Esophagus squamous epithelium (tissue), 5 donors: Measurements from ENCODE around the gene SNTN. TPM values are rescaled to one million over a fixed set of nuclear protein-coding genes. Genes with fewer than 3 reads are reported as not detected.

Source experiments
- DNase-seq: peaks from one replicate; lab custom pipeline; 2025; lab: John Stamatoyannopoulos, UW
- H3K27ac ChIP-seq, 4 donors: fragments of 200-600 bp; sonication (generic); one replicate each; pipeline ENCODE4 v1.5.1; 2016 to 2019; ENCODE audit warnings: mild to moderate bottlenecking in 1 of 4
- H3K27me3 ChIP-seq, 4 donors: fragments of 200-600 bp; sonication (generic); 1 replicate in 3 of 4; 2 replicates in 1 of 4; pipeline versions ENCODE4 v1.5.1 to v1.6.0; 2017 to 2021; ENCODE audit warnings: antibody characterized with exemption in 1 of 4
- H3K36me3 ChIP-seq, 3 donors: fragments of 200-600 bp; sonication (generic); one replicate each; pipeline ENCODE4 v1.5.1; 2016 to 2019
- H3K4me1 ChIP-seq, 3 donors: fragments of 200-600 bp; sonication (generic); one replicate each; pipeline ENCODE4 v1.5.1; 2017 to 2019
- H3K4me3 ChIP-seq, 4 donors: fragments of 200-600 bp; sonication (generic); 1 replicate in 3 of 4; 2 replicates in 1 of 4; pipeline ENCODE4 v1.5.1; 2016 to 2019; ENCODE audit warnings: mild to moderate bottlenecking in 2 of 4, moderate library complexity in 1 of 4
- H3K9me3 ChIP-seq, 3 donors: fragments of 200-600 bp; sonication (generic); one replicate each; pipeline ENCODE4 v1.5.1; 2016 to 2019
- POLR2A ChIP-seq, 4 donors: fragments of 450-650 bp; IDR thresholded peaks; one replicate each; pipeline ENCODE4 v1.6.1; 2017; ENCODE audit warnings: antibody characterized with exemption in 4 of 4, mild to moderate bottlenecking in 4 of 4, moderate library complexity in 3 of 4
- WGBS, 2 donors: methylation state at CpG; one replicate each; pipeline ENCODE4 v1.1.5; 2018; 5-methylcytosine and 5-hydroxymethylcytosine counted together
- intact Hi-C: fragments of 100-400 bp; cut with DNase I; formaldehyde crosslinking; loops from one replicate; pipeline ENCODE4 v1.15.0; 2022
- total RNA-seq, 4 donors: library from RNA; depleted of rRNA; stranded (reverse); fragments of >200 nt; gene quantifications; one replicate each; pipeline ENCODE4 v1.1.0, GENCODE V29; 2016
- TF ChIP-seq, protein P1 (sequence below), 6 experiments: fragments of 450-650 bp in 4 of 6; fragments of 200-600 bp in 2 of 6; sonication (generic) in 2 of 6; IDR thresholded peaks; one replicate each; pipeline ENCODE4 v1.5.1; 2016 to 2019; ENCODE audit warnings: antibody characterized with exemption in 6 of 6, mild to moderate bottlenecking in 4 of 6, moderate library complexity in 4 of 6
- donor health status: DM: yes; HTN: yes; CAD: no.

SNTN gene
- total RNA-seq: not detected

DNA sequence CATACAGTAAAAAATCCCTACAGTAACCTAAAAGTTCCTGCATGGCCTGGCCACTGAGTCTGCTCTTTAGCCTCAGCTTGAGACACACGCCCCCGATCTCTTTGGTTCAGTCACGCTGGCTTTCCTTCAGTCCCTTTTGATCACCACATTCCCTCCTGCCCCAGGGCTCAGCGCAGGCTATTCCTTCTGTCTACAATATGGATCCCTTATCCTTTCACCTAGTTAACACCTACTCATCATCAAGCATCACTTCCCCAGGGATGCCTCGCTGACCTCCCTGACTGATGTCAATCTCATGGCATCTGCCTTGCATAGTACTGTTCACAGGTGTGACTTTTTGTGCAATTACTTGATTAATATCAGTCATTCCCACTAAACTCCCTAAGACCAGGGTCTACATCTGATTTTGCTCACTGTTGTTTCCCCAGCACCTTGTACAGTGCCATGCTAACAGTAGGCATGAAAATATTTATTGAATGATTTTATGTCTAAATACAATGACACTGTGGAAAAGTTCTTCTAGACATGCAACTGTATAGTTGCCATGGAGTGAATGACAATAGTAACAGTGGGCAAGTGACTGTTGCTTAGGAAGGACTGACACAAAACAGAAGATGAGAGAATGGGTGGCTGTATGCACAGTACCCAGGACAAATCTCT is at the start of gene SNTN:
Gene SNTN, plus strand, starts transcription at position 610 of the 660 bp plus-strand sequence. Its CDS starts 13 bp downstream, at position 623.
- no peaks in the 10 kb centered on the region for H3K27me3 ChIP-seq
- H3K9me3 ChIP-seq: no peaks in the 10 kb centered on the region
- no peak within 1 kb of the TSS for H3K4me3 ChIP-seq
- H3K27ac ChIP-seq: no peak within 1 kb of the TSS
- no peaks in the 10 kb centered on the region for H3K36me3 ChIP-seq
- WGBS, 2 donors: 61 to 71% methylated on average over 5 of the region's 5 CpGs
- no peaks in the 10 kb centered on the region for H3K4me1 ChIP-seq
- no peak for DNase-seq
- no peak for TF ChIP-seq POLR2A (IDR thresholded peaks at IDR 0.05)
- intact Hi-C loops: no loop called here

DNA sequence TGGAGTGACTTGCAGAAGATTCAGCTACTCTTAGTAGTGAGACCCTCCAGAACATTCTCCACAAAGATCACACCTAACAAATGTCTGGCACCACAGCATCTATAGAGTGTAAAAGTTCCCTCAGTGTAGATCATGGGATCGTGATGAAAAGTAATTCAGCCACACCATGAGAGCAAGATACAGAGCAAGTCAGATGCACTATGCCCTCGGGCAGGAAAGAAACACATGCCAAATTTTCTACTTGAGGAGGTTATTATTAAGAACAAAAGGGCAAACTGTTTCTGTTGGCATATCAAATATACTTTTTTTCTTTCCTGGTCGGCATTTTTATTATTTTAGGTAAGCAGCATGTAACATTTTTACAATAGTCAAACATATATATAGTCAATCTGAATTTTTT is 44.8 kb upstream of the SNTN start:
- 28 to 38% methylated on average over 3 of the region's 3 CpGs for WGBS, 2 donors
- Histone ChIP-seq H3K4me1 (no peaks in the 10 kb centered on the region), H3K36me3 (no peaks in the 10 kb centered on the region), H3K27me3 (no peaks in the 10 kb centered on the region), H3K9me3 (no peaks in the 10 kb centered on the region), H3K27ac (no peak overlapping the region), H3K4me3 (no peak overlapping the region)
- no peak for TF ChIP-seq POLR2A (IDR thresholded peaks at IDR 0.05)
- TF ChIP-seq, protein P1, sequence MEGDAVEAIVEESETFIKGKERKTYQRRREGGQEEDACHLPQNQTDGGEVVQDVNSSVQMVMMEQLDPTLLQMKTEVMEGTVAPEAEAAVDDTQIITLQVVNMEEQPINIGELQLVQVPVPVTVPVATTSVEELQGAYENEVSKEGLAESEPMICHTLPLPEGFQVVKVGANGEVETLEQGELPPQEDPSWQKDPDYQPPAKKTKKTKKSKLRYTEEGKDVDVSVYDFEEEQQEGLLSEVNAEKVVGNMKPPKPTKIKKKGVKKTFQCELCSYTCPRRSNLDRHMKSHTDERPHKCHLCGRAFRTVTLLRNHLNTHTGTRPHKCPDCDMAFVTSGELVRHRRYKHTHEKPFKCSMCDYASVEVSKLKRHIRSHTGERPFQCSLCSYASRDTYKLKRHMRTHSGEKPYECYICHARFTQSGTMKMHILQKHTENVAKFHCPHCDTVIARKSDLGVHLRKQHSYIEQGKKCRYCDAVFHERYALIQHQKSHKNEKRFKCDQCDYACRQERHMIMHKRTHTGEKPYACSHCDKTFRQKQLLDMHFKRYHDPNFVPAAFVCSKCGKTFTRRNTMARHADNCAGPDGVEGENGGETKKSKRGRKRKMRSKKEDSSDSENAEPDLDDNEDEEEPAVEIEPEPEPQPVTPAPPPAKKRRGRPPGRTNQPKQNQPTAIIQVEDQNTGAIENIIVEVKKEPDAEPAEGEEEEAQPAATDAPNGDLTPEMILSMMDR (IDR thresholded peaks at IDR 0.05): no peak
- no peak for DNase-seq
- intact Hi-C loops: no loop called here

DNA sequence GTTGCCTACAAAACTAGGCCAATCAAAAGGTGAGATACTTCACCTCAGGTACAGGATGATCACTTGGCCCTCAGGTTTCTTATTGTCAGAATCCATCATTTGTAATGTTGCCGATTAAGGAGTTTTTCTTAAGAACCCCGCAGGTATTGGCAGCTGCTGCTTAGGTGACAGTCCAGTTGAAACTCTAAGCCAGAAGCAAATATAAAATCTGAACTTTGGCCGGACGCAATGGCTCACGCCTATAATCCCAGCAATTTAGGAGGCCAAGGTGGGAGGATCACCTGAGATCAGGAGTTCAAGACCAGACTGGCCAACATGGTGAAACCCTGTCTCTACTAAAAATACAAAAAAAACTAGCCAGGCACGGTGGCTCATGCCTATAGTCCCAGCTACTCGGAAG is 43.1 kb upstream of the SNTN start:
- Histone ChIP-seq H3K4me3 (no peak overlapping the region), H3K9me3 (no peaks in the 10 kb centered on the region), H3K36me3 (no peaks in the 10 kb centered on the region), H3K4me1 (no peaks in the 10 kb centered on the region), H3K27ac (no peak overlapping the region), H3K27me3 (no peaks in the 10 kb centered on the region)
- 79 to 81% methylated on average over 7 of the region's 7 CpGs for WGBS, 2 donors
- TF ChIP-seq POLR2A (IDR thresholded peaks at IDR 0.05): no peak
- TF ChIP-seq, protein P1 (IDR thresholded peaks at IDR 0.05): no peak
- intact Hi-C loops: no loop called here
- DNase-seq: no peak

DNA sequence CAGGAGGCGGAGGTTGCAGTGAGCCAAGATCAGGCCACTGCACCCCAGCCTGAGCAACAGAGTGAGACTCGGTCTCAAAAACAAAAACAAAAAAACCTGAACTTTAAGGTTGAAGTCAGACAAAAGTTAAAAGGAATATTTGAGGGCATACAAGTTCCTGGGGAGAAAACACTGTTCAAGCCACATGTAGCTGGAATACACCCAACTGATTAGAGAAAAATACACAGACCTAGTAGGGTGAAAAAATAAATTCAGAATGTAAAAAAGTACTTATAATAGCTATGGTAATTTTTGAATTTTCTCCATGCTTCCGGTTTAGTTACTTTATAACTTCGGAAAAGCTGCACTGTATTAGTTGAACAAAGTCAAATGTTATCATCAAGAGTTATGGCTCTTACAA is 42.6 kb upstream of the SNTN start:
- Histone ChIP-seq H3K27me3 (no peaks in the 10 kb centered on the region), H3K4me3 (no peak overlapping the region), H3K9me3 (no peaks in the 10 kb centered on the region), H3K36me3 (no peaks in the 10 kb centered on the region), H3K27ac (no peak overlapping the region), H3K4me1 (no peaks in the 10 kb centered on the region)
- TF ChIP-seq, protein P1 (IDR thresholded peaks at IDR 0.05): no peak
- TF ChIP-seq POLR2A (IDR thresholded peaks at IDR 0.05): no peak
- WGBS, 2 donors: 87 to 92% methylated on average over 4 of the region's 4 CpGs
- intact Hi-C loops: no loop called here
- DNase-seq: no peak

DNA sequence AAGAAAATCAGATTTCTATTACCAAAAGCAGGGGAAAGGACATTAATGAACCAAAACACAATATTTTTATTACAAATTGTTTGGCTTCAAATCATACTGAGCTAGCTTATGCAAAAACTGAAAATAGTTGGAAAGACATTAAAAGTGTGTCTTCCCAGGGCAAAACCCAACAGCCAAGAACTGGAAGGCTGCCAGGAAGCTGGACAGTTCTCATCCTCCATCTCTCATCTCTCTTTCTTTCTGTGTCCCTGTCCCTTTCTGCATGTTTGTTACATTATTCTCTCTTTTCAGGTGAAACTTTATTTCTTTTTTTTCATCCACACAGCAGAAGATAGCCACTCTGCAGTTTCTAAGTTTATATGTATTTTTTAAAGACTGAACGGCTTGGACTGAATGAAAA is 41.1 kb upstream of the SNTN start:
- H3K27me3 ChIP-seq: no peaks in the 10 kb centered on the region
- no peak for DNase-seq
- H3K9me3 ChIP-seq: no peaks in the 10 kb centered on the region
- intact Hi-C loops: no loop called here
- H3K36me3 ChIP-seq: no peaks in the 10 kb centered on the region
- no peak overlapping the region for H3K4me3 ChIP-seq
- H3K4me1 ChIP-seq: no peaks in the 10 kb centered on the region
- TF ChIP-seq POLR2A (IDR thresholded peaks at IDR 0.05): no peak
- TF ChIP-seq, protein P1 (IDR thresholded peaks at IDR 0.05): no peak
- H3K27ac ChIP-seq: no peak overlapping the region
- 83 to 86% methylated on average over 1 of the region's 1 CpG for WGBS, 2 donors
